RWPE1 (cell line): ENCODE results near the gene LZTFL1.
A peak's percentile ranks its signal among the peaks of the same experiment; 100 is the strongest.

Experiments
- CTCF ChIA-PET: fragments of 350-600 bp; sonication (Branson Sonifier 250); formaldehyde crosslinking; extraction: SDS; loops from one replicate; lab custom pipeline; 2021; lab: Yijun Ruan, JAX
- POLR2A ChIA-PET: fragments of 400-600 bp; formaldehyde crosslinking; extraction: SDS; loops from one replicate; lab custom pipeline; 2020; ENCODE audit warnings: antibody characterized with exemption; ENCODE audit not compliant: low non-redundant PET; lab: Yijun Ruan, JAX
- DNase-seq: peaks from one replicate; pipeline ENCODE4 v3.0.0; 2012; ENCODE audit warnings: low spot score
- H3K27ac ChIP-seq: fragments of 450-650 bp; 2 replicates; pipeline ENCODE4 v1.5.1; 2017
- CTCF ChIP-seq: fragments of 450-650 bp; conservative IDR thresholded peaks from 2 replicates; pipeline ENCODE4 v1.5.1; 2017; ENCODE audit warnings: low read depth, mild to moderate bottlenecking

The LZTFL1 gene

GRCh38 chr3:45841757-45842491 is at the start of gene LZTFL1:
Gene LZTFL1 (minus strand): TSS chr3:45842119. CDS start chr3:45841991, 128 bp downstream.
- DNase-seq: peak; percentile 85
- no peak for TF ChIP-seq CTCF
- CTCF ChIA-PET: interaction anchor here (0.6 to 0.7 kb wide), 5 partner anchors 9 to 527 kb away, joined by 3 to 6 read pairs (median 3); no protein-coding TSS in a partner anchor
- peak within 1 kb of the TSS; percentile 64 for H3K27ac ChIP-seq
- POLR2A ChIA-PET: interaction anchor here (1.2 kb wide), 1 partner anchor 9 kb away, joined by 4 read pairs; no protein-coding TSS in a partner anchor

GRCh38 chr3:45890405-45890804 is 48.5 kb upstream of the LZTFL1 start:
- no peak for TF ChIP-seq CTCF
- no peak overlapping the region for H3K27ac ChIP-seq
- POLR2A ChIA-PET: no interaction called here
- CTCF ChIA-PET: no interaction called here
- peak; percentile 7 for DNase-seq

GRCh38 chr3:45889337-45889736 is 47.4 kb upstream of the LZTFL1 start:
- no peak for TF ChIP-seq CTCF
- no peak overlapping the region for H3K27ac ChIP-seq
- no peak for DNase-seq
- ChIA-PET CTCF (no interaction called here), POLR2A (no interaction called here)

GRCh38 chr3:45887759-45888511 is 46.0 kb upstream of the LZTFL1 start:
- TF ChIP-seq CTCF: no peak
- no peak for DNase-seq
- POLR2A ChIA-PET: no interaction called here
- no peak overlapping the region for H3K27ac ChIP-seq
- CTCF ChIA-PET: no interaction called here

- H3K27ac ChIP-seq: no peak overlapping the region
- TF ChIP-seq CTCF: no peak
- CTCF ChIA-PET: no interaction called here
- POLR2A ChIA-PET: no interaction called here
- no peak for DNase-seq
These were observed 45.4 kb upstream of the LZTFL1 start for GRCh38 chr3:45887285-45887684.

GRCh38 chr3:45885979-45886705 is 44.2 kb upstream of the LZTFL1 start, which contains the start of gene CCR9:
Gene CCR9 (plus strand): TSS chr3:45886543. CDS start chr3:45894934, 8,391 bp downstream.
- DNase-seq: no peak
- no peak for TF ChIP-seq CTCF
- POLR2A ChIA-PET: no interaction called here
- CTCF ChIA-PET: interaction anchor here (0.6 to 0.7 kb wide), 2 partner anchors 21 to 549 kb away, joined by 3 read pairs; no protein-coding TSS in a partner anchor
- no peak within 1 kb of the TSS for H3K27ac ChIP-seq
